Progenitor cell of endocrine pancreas (in vitro differentiated cells): ENCODE measurements around the gene PRR5L. TPM values are rescaled to one million over a fixed set of nuclear protein-coding genes. Genes with fewer than 3 reads are reported as not detected.

Source experiments
- DNase-seq: peaks from one replicate; pipeline ENCODE4 v3.0.0; 2021; ENCODE audit warnings: low spot score; ENCODE audit not compliant: unreplicated experiment
- H3K27ac Mint-ChIP-seq: 2 replicates; pipeline ENCODE4 v1.8.0; 2021; ENCODE audit warnings: mild to moderate bottlenecking, moderate library complexity, mixed read lengths
- H3K27me3 Mint-ChIP-seq: 2 replicates; pipeline ENCODE4 v1.8.0; 2021; ENCODE audit warnings: mixed read lengths
- H3K36me3 Mint-ChIP-seq: 2 replicates; pipeline ENCODE4 v1.8.0; 2022; ENCODE audit warnings: mixed read lengths; ENCODE audit not compliant: insufficient read depth
- H3K4me1 Mint-ChIP-seq: 2 replicates; pipeline ENCODE4 v1.8.0; 2021; ENCODE audit warnings: low read depth, mixed read lengths
- H3K4me3 Mint-ChIP-seq: 2 replicates; pipeline ENCODE4 v1.8.0; 2021; ENCODE audit warnings: low read depth, mild to moderate bottlenecking, moderate library complexity, mixed read lengths
- H3K9me3 Mint-ChIP-seq: 2 replicates; pipeline ENCODE4 v1.8.0; 2021; ENCODE audit warnings: low read depth, mixed read lengths
- CTCF ChIP-seq: fragments of 200-600 bp; sonication (generic); IDR thresholded peaks from one replicate; pipeline ENCODE4 v1.5.0; 2021; ENCODE audit warnings: antibody characterized with exemption, mild to moderate bottlenecking; ENCODE audit not compliant: unreplicated experiment
- total RNA-seq: library from RNA; stranded (reverse); gene quantifications from 2 replicates; pipeline ENCODE4 v1.2.1, GENCODE V29; 2021

PRR5L gene
- total RNA-seq, 1 donor from 2014 or later = 1.7 TPM

GRCh38 chr11:36467012-36467411 is 170.9 kb downstream of the PRR5L start:
- DNase-seq = no peak
- H3K9me3 Mint-ChIP-seq = no peaks in the 10 kb centered on the region
- H3K36me3 Mint-ChIP-seq = no peaks in the 10 kb centered on the region
- H3K27ac Mint-ChIP-seq = no peak overlapping the region
- peaks cover 3% of the 10 kb centered on the region for H3K27me3 Mint-ChIP-seq
- no peak overlapping the region for H3K4me3 Mint-ChIP-seq
- no peak for TF ChIP-seq CTCF
- no peaks in the 10 kb centered on the region for H3K4me1 Mint-ChIP-seq

- no peaks in the 10 kb centered on the region for H3K9me3 Mint-ChIP-seq
- H3K27me3 Mint-ChIP-seq = peaks cover 3% of the 10 kb centered on the region
- no peaks in the 10 kb centered on the region for H3K36me3 Mint-ChIP-seq
- no peak for DNase-seq
- no peaks in the 10 kb centered on the region for H3K4me1 Mint-ChIP-seq
- H3K4me3 Mint-ChIP-seq = no peak overlapping the region
- H3K27ac Mint-ChIP-seq = no peak overlapping the region
- no peak for TF ChIP-seq CTCF
These were observed 171.8 kb downstream of the PRR5L start for GRCh38 chr11:36467916-36468315.

GRCh38 chr11:36469063-36469462 is 173.0 kb downstream of the PRR5L start:
- Mint-ChIP-seq H3K4me1 (no peaks in the 10 kb centered on the region), H3K36me3 (no peaks in the 10 kb centered on the region), H3K9me3 (no peaks in the 10 kb centered on the region), H3K27ac (no peak overlapping the region), H3K4me3 (no peak overlapping the region), H3K27me3 (peaks cover 3% of the 10 kb centered on the region)
- TF ChIP-seq CTCF = peak; percentile 17
- no peak for DNase-seq

GRCh38 chr11:36469881-36470802 is 174.1 kb downstream of the PRR5L start:
- peak overlapping the region; percentile 86 for H3K27ac Mint-ChIP-seq
- no peaks in the 10 kb centered on the region for H3K4me1 Mint-ChIP-seq
- no peak for DNase-seq
- TF ChIP-seq CTCF = no peak
- H3K4me3 Mint-ChIP-seq = no peak overlapping the region
- no peaks in the 10 kb centered on the region for H3K36me3 Mint-ChIP-seq
- H3K9me3 Mint-ChIP-seq = no peaks in the 10 kb centered on the region
- H3K27me3 Mint-ChIP-seq = peaks cover 3% of the 10 kb centered on the region

- Mint-ChIP-seq H3K9me3 (no peaks in the 10 kb centered on the region), H3K27ac (no peak overlapping the region), H3K36me3 (no peaks in the 10 kb centered on the region), H3K4me3 (no peak overlapping the region), H3K27me3 (peaks cover 3% of the 10 kb centered on the region), H3K4me1 (no peaks in the 10 kb centered on the region)
- no peak for TF ChIP-seq CTCF
- DNase-seq = no peak
These were observed 175.5 kb downstream of the PRR5L start for GRCh38 chr11:36471577-36471976.
